DND-41 (cell line): ENCODE results near the gene NMNAT2.
A peak's percentile ranks its signal among the peaks of the same experiment; 100 is the strongest.

Experiments
- ATAC-seq: fragments of 200-7000 bp; cut with Tn5 transposase; 3 replicates; pipeline ENCODE4 v1.9.1; 2021; ENCODE audit warnings: low read depth; ENCODE audit not compliant: insufficient read depth
- DNase-seq: peaks from one replicate; pipeline ENCODE4 v3.0.0-alpha.2; 2020
- H2AFZ ChIP-seq: 2 replicates; pipeline ENCODE4 v1.6.0; 2012; ENCODE audit warnings: low read depth, low read length
- H3K27ac ChIP-seq: 2 replicates; pipeline ENCODE4 v1.5.1; 2012; ENCODE audit warnings: low read length, inconsistent platforms
- H3K27me3 ChIP-seq: fragments of 200-600 bp; sonication (generic); 2 replicates; pipeline ENCODE4 v1.6.0; 2012; ENCODE audit warnings: low read length, mild to moderate bottlenecking, inconsistent platforms; ENCODE audit not compliant: insufficient read depth, poor library complexity
- H3K36me3 ChIP-seq: 2 replicates; pipeline ENCODE4 v1.5.1; 2012; ENCODE audit warnings: low read length, inconsistent platforms; ENCODE audit not compliant: insufficient read depth
- H3K4me1 ChIP-seq: 2 replicates; pipeline ENCODE4 v1.5.1; 2012; ENCODE audit warnings: mild to moderate bottlenecking, low read length; ENCODE audit not compliant: insufficient read depth
- H3K4me2 ChIP-seq: 2 replicates; pipeline ENCODE4 v1.6.0; 2012; ENCODE audit warnings: mild to moderate bottlenecking, moderate library complexity, low read length, inconsistent platforms; ENCODE audit not compliant: insufficient read depth
- H3K4me3 ChIP-seq, 2 experiments: fragments of 200-600 bp in 1 of 2; shearing (Covaris generic) in 1 of 2; 2 replicates each; pipeline ENCODE4 v1.5.1; 2012 to 2016; ENCODE audit warnings: inconsistent platforms in 2 of 2, low read length in 2 of 2, mild to moderate bottlenecking in 2 of 2, low read depth in 1 of 2, moderate library complexity in 1 of 2
- H3K79me2 ChIP-seq: 2 replicates; pipeline ENCODE4 v1.6.0; 2012; ENCODE audit warnings: low read length, inconsistent platforms; ENCODE audit not compliant: insufficient read depth
- H3K9ac ChIP-seq: 2 replicates; pipeline ENCODE4 v1.6.0; 2012; ENCODE audit warnings: low read depth, mild to moderate bottlenecking, inconsistent platforms, low read length, moderate library complexity
- H3K9me3 ChIP-seq: 2 replicates; pipeline ENCODE4 v1.5.1; 2012; ENCODE audit warnings: low read length, moderate library complexity, mild to moderate bottlenecking, inconsistent platforms; ENCODE audit not compliant: insufficient read depth, severe bottlenecking
- H4K20me1 ChIP-seq: 2 replicates; pipeline ENCODE4 v1.6.0; 2012; ENCODE audit warnings: low read length; ENCODE audit not compliant: insufficient read depth
- CTCF ChIP-seq: IDR thresholded peaks from 2 replicates; pipeline ENCODE4 v1.5.1; 2012; ENCODE audit warnings: borderline replicate concordance, low read length, moderate library complexity, mild to moderate bottlenecking; ENCODE audit not compliant: poor library complexity, severe bottlenecking; ENCODE audit errors: extremely low read depth
- EZH2 ChIP-seq: IDR thresholded peaks from 3 replicates; pipeline ENCODE4 v1.6.1; 2012; ENCODE audit warnings: borderline replicate concordance, low read depth, mild to moderate bottlenecking, moderate library complexity, low read length, inconsistent platforms; ENCODE audit not compliant: severe bottlenecking

NMNAT2 gene

GRCh38 chr1:183219616-183220009, 198.6 kb downstream of the NMNAT2 start:
- Histone ChIP-seq H3K36me3 (no peaks in the 10 kb centered on the region), H4K20me1 (no peaks in the 10 kb centered on the region), H3K9ac (no peak overlapping the region), H3K4me2 (no peak overlapping the region), H3K9me3 (no peaks in the 10 kb centered on the region), H3K27ac (no peak overlapping the region), H3K4me3 (no peak overlapping the region), H3K79me2 (no peaks in the 10 kb centered on the region), H2AFZ (no peak overlapping the region), H3K27me3 (peaks cover 15% of the 10 kb centered on the region), H3K4me1 (peaks cover 16% of the 10 kb centered on the region)
- no peak for DNase-seq
- TF ChIP-seq CTCF (no peak), EZH2 (no peak)
- no peak for ATAC-seq

- H3K4me2 ChIP-seq, result 0 out of 2 replicates have a peak overlapping the region, but pooled peaks have one; percentile 8
- H3K27ac ChIP-seq, result no peak overlapping the region
- no peaks in the 10 kb centered on the region for H3K79me2 ChIP-seq
- TF ChIP-seq EZH2 (no peak), CTCF (no peak)
- ATAC-seq, result peak; percentile 74
- peaks cover 16% of the 10 kb centered on the region for H3K4me1 ChIP-seq
- no peak overlapping the region for H3K9ac ChIP-seq
- peaks cover 11% of the 10 kb centered on the region for H3K27me3 ChIP-seq
- H3K9me3 ChIP-seq, result no peaks in the 10 kb centered on the region
- no peak overlapping the region for H3K4me3 ChIP-seq
- H2AFZ ChIP-seq, result no peak overlapping the region
- H3K36me3 ChIP-seq, result no peaks in the 10 kb centered on the region
- DNase-seq, result peak; percentile 22
- H4K20me1 ChIP-seq, result no peaks in the 10 kb centered on the region
Measured at GRCh38 chr1:183218971-183219615, 199.1 kb downstream of the NMNAT2 start.

- Histone ChIP-seq H3K27me3 (peaks cover 5% of the 10 kb centered on the region), H2AFZ (no peak overlapping the region), H3K36me3 (no peaks in the 10 kb centered on the region), H3K4me1 (peaks cover 16% of the 10 kb centered on the region), H3K27ac (no peak overlapping the region), H3K79me2 (no peaks in the 10 kb centered on the region), H3K4me2 (no peak overlapping the region), H4K20me1 (no peaks in the 10 kb centered on the region), H3K4me3 (no peak overlapping the region), H3K9ac (no peak overlapping the region), H3K9me3 (no peaks in the 10 kb centered on the region)
- no peak for DNase-seq
- TF ChIP-seq EZH2 (no peak), CTCF (no peak)
- no peak for ATAC-seq
Measured at GRCh38 chr1:183218027-183218618, 200.1 kb downstream of the NMNAT2 start.
